Stimulated activated naive CD8-positive, alpha-beta T cell treated with anti-CD3 and anti-CD28 coated beads, Interleukin-15, Interleukin-2, amounts not matched to agents 100 U/mL and 50 U/mL, for 24 hours (primary cell): ENCODE results near the gene DPP10.

Source experiments
- ATAC-seq: fragments of 150-1000 bp; cut with Tn5 transposase; one replicate; pipeline ENCODE4 v1.10.0; 2021
- DNase-seq: peaks from one replicate; pipeline ENCODE4 v3.0.0; 2021

Gene DPP10

DNA sequence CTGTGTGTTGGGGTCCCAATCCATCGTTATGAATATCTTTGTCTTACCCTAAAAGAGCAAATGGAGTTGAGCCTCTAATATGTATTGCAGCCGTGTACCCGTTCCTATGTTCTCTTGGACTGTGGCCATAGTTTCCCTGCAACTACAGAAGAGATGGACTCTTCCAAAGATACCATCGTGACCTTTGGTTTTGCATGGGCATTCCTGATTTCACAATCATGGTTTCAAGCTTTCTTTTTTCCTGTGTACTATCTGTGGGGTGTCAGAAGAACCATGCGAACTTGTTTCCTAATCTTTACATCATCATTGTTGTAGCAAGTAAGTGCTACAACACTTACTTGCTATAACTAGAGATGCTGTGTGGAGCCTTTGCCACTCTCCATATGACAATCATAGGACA, 1295.7 kb downstream of the DPP10 start:
- ATAC-seq (no peak), DNase-seq (no peak)

DNA sequence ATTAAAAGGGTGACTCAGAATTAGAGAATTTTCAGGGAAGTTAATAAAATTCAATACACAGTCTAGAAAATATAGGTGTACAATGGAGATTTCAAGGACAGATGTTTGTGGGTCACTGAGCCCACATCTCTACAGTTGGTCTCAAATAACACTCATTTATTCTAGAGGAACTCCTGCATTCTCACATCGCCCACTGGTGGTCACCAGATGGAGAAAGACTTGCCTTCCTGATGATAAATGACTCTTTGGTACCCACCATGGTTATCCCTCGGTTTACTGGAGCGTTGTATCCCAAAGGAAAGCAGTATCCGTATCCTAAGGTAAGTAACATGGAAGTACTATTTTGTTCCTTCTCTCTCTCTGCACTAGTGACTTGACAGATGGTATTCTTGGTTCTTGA, 1297.1 kb downstream of the DPP10 start:
- no peak for DNase-seq
- ATAC-seq = no peak

DNA sequence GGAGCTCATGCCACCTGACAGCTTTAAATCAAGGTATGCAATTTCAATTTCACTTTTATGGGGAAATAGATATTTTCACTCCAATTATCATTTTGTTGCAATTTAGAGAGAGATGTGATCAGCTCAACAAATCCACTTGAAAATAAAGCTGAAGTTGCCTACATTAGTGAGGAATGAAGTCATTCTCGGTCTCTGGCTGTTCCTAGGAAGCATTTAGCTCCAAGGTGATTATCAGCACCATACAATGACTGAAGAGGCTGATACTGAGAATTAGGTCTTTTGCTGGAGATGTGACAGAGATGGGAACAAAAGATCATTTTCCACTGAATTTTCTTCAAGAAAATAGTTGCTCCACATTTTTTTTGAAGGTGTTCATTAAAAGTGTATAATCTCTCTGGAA, 1303.7 kb downstream of the DPP10 start:
- no peak for DNase-seq
- no peak for ATAC-seq

DNA sequence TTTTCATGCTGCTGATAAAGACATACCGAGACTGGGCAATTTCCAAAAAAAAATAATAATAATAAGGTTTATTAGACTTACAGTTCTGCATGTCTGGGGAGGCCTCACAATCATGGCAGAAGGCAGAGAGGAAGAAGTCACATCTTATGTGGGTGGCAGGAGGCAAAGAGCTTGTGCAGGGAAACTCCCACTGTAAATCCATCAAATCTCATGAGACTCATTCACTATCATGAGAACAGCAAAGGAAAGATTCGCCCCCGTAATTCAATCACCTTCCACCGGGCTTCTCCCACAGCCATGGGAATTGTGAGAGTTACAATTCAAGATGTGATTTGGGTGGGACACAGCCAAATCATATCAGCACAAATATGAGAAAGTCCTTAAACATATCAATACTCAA, 1314.8 kb downstream of the DPP10 start:
- no peak for DNase-seq
- no peak for ATAC-seq

DNA sequence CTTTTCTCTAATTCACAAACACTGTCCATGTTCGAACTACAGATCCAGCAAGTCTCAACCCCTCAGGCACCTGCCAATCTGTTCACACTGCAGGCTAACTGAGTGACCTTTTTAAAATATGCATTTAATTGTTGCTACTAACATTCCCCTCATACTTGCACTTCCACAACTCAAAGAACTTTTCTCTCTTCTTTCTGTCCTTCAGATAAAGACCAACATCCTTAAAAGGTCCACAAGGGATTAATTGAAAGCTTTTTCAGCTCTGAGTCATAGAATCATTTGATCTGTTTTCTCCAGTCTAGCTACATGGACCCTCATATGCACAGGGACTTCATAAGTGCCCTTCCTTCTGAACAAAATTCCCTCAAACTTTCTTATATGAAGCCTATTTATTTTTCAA, 1321.2 kb downstream of the DPP10 start:
- no peak for ATAC-seq
- no peak for DNase-seq

DNA sequence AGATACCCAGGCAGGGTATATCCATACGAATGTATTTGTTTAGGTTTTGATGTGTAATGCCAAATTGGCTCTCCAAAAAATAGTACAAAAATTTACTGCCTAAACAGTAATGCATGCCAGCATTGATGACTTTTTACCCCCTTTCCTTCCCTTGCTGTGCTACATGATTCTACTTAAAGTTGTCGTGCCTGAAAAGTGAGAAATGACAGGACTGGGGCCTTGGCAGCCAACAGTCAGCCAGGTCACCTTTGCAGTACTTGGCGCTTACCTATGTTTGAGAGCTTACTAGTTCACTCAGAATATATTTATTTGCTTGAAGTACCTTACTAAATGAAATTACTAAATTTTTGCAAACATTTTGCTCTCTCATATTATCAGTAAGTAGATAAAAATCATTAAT, 1329.1 kb downstream of the DPP10 start:
- DNase-seq (no peak), ATAC-seq (no peak)

DNA sequence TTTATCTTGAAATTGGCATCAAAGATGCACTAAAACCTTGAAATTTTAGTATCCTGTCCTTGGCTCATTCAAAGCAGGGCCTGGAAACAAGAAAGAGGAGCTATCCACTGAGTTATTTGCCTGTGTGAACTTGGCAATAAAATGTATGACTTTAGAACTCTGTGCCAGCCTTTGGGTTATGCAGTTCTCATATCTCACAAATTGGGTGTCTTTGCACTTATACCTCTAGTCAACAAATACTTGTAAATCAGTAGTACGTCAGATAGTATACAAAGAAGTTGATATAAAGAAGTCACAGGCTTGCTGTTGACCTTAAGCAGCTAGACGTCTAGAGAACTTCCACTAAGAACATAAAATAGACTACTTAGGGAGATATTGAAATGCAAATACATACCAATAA, 1331.9 kb downstream of the DPP10 start:
- DNase-seq = no peak
- no peak for ATAC-seq

DNA sequence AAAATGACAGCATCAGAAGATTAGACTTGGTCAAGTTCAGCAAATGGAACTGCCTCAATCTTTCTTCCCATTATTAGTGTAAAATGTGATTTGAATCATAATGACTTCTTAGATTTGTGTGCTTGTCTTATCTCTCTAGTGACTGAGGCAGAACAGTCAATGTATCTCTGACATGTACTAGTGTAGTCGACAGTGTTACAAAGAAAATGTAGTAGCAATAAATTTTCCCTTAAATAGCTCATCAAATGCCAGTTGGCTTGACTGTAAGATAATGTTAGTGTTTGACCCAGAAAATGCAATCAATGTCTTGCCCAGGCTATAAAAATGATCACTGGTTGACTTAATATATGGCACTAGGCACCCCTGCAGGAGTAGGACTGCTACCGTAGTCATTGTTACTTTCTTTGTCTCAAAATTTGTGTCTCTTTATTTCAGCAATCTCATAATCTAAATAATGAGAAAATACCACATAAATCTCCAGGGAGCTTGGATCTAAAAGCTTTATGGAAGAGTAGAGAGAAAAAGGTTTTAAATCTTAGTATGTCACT, 1336.7 kb downstream of the DPP10 start:
- no peak for DNase-seq
- ATAC-seq = no peak

DNA sequence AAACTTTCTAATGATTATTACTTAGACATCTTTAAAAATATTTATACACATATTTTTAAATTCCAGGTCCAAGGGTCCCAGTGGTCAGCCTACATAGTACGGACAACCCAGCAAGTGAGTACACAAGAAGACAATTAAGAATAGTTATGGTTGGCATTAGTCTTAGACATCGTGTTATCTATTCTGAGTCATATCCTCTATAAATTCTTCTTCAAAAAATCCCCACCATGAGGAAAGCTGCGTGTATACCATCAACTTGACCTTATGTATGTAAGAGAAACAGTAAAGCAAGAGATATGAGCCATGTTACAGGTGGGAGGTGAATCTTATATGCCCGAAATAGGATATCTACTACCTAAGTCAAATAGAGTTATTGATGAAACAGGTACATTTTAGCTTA, 1339.8 kb downstream of the DPP10 start:
- ATAC-seq = no peak

DNA sequence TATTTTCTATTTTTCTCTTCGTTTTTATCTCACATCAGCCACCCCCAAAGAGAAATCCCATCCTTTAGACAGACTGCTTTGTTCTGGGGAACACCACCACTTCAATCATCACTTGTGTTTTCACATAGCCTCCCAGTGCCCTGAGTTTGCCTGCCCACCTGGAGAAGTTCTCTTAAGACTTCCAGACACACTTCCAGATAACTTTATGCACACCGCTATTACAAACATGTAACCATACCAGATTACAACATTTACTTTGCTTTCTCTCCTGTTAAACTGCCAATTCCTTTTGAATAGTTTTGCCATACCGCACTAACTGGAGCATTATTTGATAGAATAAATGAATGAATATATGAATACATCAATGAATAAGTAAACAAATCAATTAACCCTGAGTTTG, 1353.6 kb downstream of the DPP10 start:
- DNase-seq (no peak), ATAC-seq (no peak)

More for the DNA sequence above, 1339.8 kb downstream of the DPP10 start:
- DNase-seq = no peak

DNA sequence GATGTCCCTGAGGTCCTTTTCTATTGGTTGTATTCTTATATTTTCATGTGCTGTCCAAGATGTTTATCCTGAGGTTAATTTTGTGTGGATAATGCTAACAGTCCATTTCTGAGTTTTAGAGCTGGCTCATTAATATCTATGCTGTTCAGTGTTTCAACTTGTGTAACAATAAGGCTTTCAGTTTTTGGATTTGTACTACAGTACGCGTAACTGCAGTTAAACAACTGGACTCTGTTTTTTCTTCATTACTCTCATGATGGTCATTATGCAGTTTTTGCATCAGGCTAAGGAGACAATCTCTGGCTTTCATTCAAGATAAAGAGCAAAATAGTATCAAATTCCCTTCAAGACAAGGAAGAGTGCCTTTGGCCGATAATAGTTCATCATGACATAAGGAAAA, 1364.8 kb downstream of the DPP10 start:
- no peak for DNase-seq
- no peak for ATAC-seq

DNA sequence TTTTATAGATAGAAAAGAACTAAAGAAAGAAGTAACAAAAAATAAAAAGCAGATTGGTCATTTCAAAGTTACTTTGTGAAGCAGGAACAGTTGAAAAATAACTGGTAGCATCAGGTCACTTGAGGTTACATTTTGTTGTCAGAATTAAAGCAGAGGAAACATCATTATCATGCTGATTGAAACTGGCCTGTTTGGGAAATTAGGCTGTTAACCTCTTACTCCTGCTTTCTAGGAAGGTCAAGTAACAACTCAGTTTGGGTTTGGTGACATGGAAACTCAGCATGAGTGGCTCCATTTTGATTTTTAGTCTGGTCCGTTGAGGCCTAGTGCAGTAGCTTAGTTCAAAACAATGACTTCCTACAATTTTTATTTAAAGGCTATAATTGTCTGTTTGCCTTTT, 1383.5 kb downstream of the DPP10 start:
- DNase-seq = no peak
- no peak for ATAC-seq

DNA sequence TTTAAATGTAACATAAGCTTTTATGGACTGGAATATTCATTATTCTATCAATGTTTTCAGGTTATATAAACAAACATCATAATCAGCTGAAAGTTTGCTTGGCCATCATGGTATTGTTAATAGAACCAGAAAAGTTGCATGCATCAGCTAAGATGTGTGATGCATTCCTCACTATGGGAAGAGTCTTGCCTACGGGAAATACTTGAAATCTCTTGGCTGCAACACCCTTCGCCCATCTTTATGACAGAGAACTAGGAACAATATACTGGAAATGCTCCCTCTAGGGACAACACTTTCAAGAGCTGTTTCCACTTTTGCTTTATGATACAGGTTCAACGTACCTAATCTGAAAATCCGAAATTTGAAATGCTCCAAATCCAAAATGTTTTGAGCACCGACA, 1390.8 kb downstream of the DPP10 start:
- DNase-seq (no peak), ATAC-seq (no peak)

DNA sequence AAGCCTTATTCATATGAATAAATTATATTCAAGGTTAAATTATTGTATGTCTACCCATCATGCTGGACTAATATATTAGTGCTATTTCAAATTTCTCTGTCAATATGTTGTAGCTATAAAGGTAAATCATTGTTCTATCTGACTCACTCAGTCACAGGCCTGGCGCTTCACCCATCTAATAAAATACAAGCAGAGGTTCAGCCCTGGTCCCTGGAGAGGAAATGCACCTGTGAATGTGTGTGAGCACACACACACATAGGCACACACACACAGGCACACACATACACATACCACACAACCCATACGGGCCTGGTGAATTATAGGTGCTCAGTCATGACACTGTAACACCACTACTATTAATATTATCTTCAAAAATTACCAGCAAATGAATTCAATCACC, 1396.1 kb downstream of the DPP10 start:
- ATAC-seq = no peak
- DNase-seq = no peak

DNA sequence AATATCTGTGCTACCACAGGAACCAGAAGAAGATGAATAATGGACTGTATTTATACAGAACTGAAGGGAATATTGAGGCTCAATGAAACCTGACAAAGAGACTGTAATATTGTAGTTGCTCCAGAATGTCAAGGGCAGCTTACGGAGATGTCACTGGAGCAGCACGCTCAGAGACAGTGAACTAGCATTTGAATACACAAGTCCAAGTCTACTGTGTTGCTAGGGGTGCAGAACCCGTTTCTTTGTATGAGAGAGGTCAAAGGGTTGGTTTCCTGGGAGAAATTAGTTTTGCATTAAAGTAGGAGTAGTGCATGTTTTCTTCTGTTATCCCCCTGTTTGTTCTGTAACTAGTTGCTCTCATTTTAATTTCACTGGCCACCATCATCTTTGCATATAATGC, 1399.9 kb downstream of the DPP10 start:
- ATAC-seq = no peak

DNA sequence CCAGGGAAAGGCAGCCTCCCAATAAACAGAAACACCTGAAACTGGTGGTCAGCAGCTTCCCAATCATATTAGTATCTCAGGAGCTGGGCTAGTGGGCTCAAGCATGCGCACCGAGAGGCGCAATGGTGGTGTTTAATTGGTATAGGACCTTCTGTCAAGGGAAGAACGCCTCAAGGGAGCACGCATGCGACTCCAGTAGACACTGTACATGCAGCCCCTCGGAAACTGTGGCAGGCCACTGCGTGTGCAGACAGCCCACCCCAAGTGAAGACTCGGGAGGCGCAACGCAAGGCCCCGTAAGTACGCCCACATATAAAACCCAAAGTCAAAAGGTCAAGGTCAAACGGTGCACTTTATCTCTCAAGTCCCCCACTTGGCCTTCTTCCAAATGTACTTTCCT, 1405.8 kb downstream of the DPP10 start:
- ATAC-seq (no peak), DNase-seq (no peak)

More for the DNA sequence above, 1399.9 kb downstream of the DPP10 start:
- no peak for DNase-seq

DNA sequence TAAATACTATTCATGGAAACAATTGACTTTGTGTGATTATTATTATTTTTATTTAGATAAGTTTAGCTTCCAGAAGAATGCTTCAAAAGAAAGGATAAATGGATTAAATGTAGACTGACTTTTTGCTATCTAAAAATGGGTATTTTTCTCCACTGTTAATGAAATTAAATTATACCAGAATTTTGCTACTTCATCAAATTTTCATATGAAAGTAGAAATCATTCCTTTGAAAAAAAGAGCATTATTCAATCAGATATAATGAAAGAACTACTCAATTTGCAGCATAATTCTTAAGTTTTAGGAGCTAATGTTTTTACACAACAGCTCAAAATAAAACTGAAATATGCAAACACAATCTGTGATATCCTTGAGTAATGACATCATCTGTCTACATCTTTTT, 1424.6 kb downstream of the DPP10 start:
- no peak for ATAC-seq
- DNase-seq = no peak

DNA sequence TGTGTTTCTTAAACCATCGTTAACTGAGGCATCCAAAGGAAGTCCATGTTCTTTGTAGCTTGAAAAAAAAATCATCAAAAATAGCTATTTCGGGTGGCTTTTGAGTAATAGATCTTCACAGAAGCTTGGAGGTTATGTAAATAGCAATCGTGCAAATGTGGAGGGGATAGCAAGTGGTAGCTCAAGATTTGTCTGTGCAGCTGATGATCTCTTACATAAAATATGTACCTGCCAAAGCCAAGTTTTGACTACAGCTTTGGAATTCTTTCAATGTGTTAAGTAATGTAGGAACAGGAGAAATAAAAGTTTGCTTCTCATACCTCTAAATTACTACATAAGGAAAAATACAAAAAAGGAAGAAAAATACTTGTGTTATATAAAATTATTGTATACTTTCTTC, 1432.0 kb downstream of the DPP10 start:
- DNase-seq (no peak), ATAC-seq (no peak)

DNA sequence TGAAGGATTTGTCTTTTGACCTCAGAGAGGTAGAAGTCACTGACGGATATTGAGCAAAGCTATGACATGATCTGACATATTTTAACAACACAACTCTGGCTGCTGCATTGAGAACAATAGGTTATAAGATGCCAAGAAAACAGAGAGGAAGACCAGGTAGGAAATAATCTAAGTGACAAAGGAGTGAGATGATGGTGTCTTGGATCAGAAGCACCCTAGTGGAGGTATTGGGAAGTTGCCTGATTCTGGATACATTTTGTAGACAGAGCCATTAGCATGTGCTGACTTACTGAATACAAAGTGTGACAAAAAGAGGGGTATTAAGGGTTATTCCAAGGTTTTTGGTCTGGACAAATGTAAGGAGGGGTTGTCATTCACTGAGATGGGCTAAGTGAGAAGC, 1438.1 kb downstream of the DPP10 start:
- no peak for ATAC-seq
- no peak for DNase-seq

DNA sequence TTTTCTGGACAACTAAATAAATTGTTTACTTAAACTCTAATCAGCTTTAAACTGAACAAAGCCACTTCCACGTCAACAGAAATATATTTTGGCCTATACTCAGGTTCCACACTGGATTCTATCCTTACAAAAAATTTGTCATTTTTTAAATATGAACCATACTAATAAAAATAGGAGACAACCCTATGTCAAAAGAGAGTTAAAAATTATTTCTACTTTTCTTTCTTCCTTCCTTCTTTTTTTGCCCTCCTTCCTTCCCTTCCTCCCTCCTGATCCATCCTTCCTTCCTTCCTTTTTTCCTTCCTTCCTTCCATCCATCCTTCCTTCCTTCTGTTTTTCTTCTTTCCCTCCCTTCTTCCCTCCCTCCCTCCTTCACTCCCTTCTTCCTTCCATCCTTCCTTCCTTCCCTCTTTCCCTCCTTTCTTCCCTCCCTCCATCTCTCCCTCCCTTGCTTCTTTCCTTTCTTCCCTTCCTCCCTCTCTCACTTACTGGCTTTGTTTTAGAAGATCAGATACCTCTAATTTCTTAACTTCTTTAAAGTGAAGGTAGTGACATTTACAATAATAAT, 1444.9 kb downstream of the DPP10 start:
- ATAC-seq (no peak), DNase-seq (no peak)
